GM23338 (cell line): Measurements from ENCODE around the gene ICOS. TPM values are rescaled to one million over a fixed set of nuclear protein-coding genes. Genes with fewer than 3 reads are reported as not detected.

Experiments used
- ATAC-seq: fragments of 200-7000 bp; cut with Tn5 transposase; 3 replicates; pipeline ENCODE4 v1.9.1; 2020
- DNase-seq: peaks from one replicate; pipeline ENCODE4 v3.0.0-alpha.2; 2015; ENCODE audit warnings: low spot score
- H2AFZ ChIP-seq: fragments of 200-600 bp; sonication (generic); 2 replicates; pipeline ENCODE4 v1.8.0; 2016; ENCODE audit warnings: antibody characterized with exemption, mild to moderate bottlenecking, moderate library complexity
- H3F3A ChIP-seq: fragments of 200-600 bp; sonication (generic); replicated peaks from 2 replicates; pipeline ENCODE4 v1.8.0; 2017; ENCODE audit warnings: antibody characterized with exemption, mixed run types, low read depth
- H3K27ac ChIP-seq: fragments of 200-600 bp; sonication (generic); 2 replicates; pipeline ENCODE4 v1.6.1; 2016; ENCODE audit warnings: low read depth
- H3K27me3 ChIP-seq: fragments of 200-600 bp; sonication (generic); 2 replicates; pipeline ENCODE4 v1.8.0; 2016; ENCODE audit warnings: mild to moderate bottlenecking, mixed run types, moderate library complexity; ENCODE audit not compliant: insufficient read depth
- H3K36me3 ChIP-seq: fragments of 200-600 bp; sonication (generic); 2 replicates; pipeline ENCODE4 v1.8.0; 2016; ENCODE audit warnings: mild to moderate bottlenecking; ENCODE audit not compliant: insufficient read depth
- H3K4me1 ChIP-seq: fragments of 200-600 bp; sonication (generic); 2 replicates; pipeline ENCODE4 v1.8.0; 2016; ENCODE audit warnings: mild to moderate bottlenecking, moderate library complexity; ENCODE audit not compliant: insufficient read depth
- H3K4me2 ChIP-seq: fragments of 200-600 bp; sonication (generic); 2 replicates; pipeline ENCODE4 v1.7.1; 2017; ENCODE audit warnings: mixed run types
- H3K4me3 ChIP-seq: fragments of 200-600 bp; sonication (generic); 2 replicates; pipeline ENCODE4 v1.6.1; 2016; ENCODE audit warnings: mixed run types
- H3K79me2 ChIP-seq: fragments of 200-600 bp; sonication (generic); replicated peaks from 2 replicates; pipeline ENCODE4 v1.8.0; 2017; ENCODE audit warnings: mild to moderate bottlenecking; ENCODE audit not compliant: insufficient read depth
- H3K9me2 ChIP-seq: fragments of 200-600 bp; sonication (generic); 2 replicates; pipeline ENCODE4 v1.8.0; 2017; ENCODE audit not compliant: insufficient read depth
- H4K20me1 ChIP-seq: fragments of 200-600 bp; sonication (generic); replicated peaks from 2 replicates; pipeline ENCODE4 v1.8.0; 2017; ENCODE audit warnings: mild to moderate bottlenecking; ENCODE audit not compliant: insufficient read depth
- H3K27ac Mint-ChIP-seq: 2 replicates; pipeline ENCODE4 v1.8.0; 2020; ENCODE audit warnings: inconsistent platforms, mild to moderate bottlenecking, moderate library complexity, mixed read lengths
- H3K27me3 Mint-ChIP-seq: 3 replicates; pipeline ENCODE4 v1.8.0; 2022; ENCODE audit warnings: low read depth, mild to moderate bottlenecking, moderate library complexity, mixed read lengths, inconsistent platforms; ENCODE audit not compliant: insufficient read depth, poor library complexity
- H3K36me3 Mint-ChIP-seq: 3 replicates; pipeline ENCODE4 v1.8.0; 2021; ENCODE audit warnings: low read depth, mild to moderate bottlenecking, inconsistent platforms, moderate library complexity, mixed read lengths
- H3K4me1 Mint-ChIP-seq: 3 replicates; pipeline ENCODE4 v1.8.0; 2020; ENCODE audit warnings: mild to moderate bottlenecking, inconsistent platforms, mixed read lengths
- H3K4me3 Mint-ChIP-seq: 3 replicates; pipeline ENCODE4 v1.8.0; 2021; ENCODE audit warnings: moderate library complexity, mild to moderate bottlenecking, inconsistent platforms, mixed read lengths
- H3K9me3 Mint-ChIP-seq: 3 replicates; pipeline ENCODE4 v1.8.0; 2020; ENCODE audit warnings: moderate library complexity, mild to moderate bottlenecking, inconsistent platforms, mixed read lengths
- EZH2phosphoT487 ChIP-seq: fragments of 200-600 bp; sonication (generic); IDR thresholded peaks from one replicate; pipeline ENCODE4 v1.8.1; 2018; ENCODE audit warnings: antibody characterized with exemption; ENCODE audit not compliant: unreplicated experiment
- JUNB ChIP-seq: IDR thresholded peaks from one replicate; pipeline ENCODE4 v1.6.1; 2016; ENCODE audit warnings: antibody characterized with exemption; ENCODE audit not compliant: unreplicated experiment
- NANOG ChIP-seq: IDR thresholded peaks from 2 replicates; pipeline ENCODE4 v1.6.1; 2016; ENCODE audit warnings: antibody characterized with exemption, borderline replicate concordance
- POLR2AphosphoS5 ChIP-seq: IDR thresholded peaks from 2 replicates; pipeline ENCODE4 v1.6.1; 2016; ENCODE audit warnings: antibody characterized with exemption, low read depth
- STAT1 ChIP-seq: IDR thresholded peaks from one replicate; pipeline ENCODE4 v1.6.1; 2016; ENCODE audit warnings: antibody characterized with exemption; ENCODE audit not compliant: unreplicated experiment
- ZNF114 ChIP-seq: fragments of 250-450 bp; sonication (Bioruptor Pico); IDR thresholded peaks from 2 replicates; pipeline ENCODE4 v1.5.0; 2020; ENCODE audit warnings: mild to moderate bottlenecking, moderate library complexity
- ZNF331 ChIP-seq: fragments of 250-450 bp; sonication (Bioruptor Pico); IDR thresholded peaks from 2 replicates; pipeline ENCODE4 v1.5.0; 2020; ENCODE audit warnings: low read depth, mild to moderate bottlenecking, moderate library complexity
- polyA plus RNA-seq: library from polyadenylated mRNA; unstranded; fragments of >200 nt; fragmentation: Nextera tagmentation; extraction: Ambion mirVana; gene quantifications from 2 replicates; pipeline ENCODE4 v1.2.1, GENCODE V29; 2016
- total RNA-seq: library from RNA; depleted of rRNA; stranded (reverse); fragments of >200 nt; shearing (Covaris generic); gene quantifications from 2 replicates; pipeline ENCODE4 v1.2.3, GENCODE V29; 2014
- TF ChIP-seq, protein P1 (sequence below): fragments of 250-450 bp; sonication (Bioruptor Pico); IDR thresholded peaks from 2 replicates; pipeline ENCODE4 v1.5.0; 2020; ENCODE audit warnings: mild to moderate bottlenecking, moderate library complexity
- TF ChIP-seq, protein P2 (sequence below): IDR thresholded peaks from 2 replicates; pipeline ENCODE4 v1.6.1; 2016; ENCODE audit warnings: antibody characterized with exemption

Gene ICOS
- total and polyA plus RNA-seq, 2 experiments from 2014 or later, result not detected

DNA sequence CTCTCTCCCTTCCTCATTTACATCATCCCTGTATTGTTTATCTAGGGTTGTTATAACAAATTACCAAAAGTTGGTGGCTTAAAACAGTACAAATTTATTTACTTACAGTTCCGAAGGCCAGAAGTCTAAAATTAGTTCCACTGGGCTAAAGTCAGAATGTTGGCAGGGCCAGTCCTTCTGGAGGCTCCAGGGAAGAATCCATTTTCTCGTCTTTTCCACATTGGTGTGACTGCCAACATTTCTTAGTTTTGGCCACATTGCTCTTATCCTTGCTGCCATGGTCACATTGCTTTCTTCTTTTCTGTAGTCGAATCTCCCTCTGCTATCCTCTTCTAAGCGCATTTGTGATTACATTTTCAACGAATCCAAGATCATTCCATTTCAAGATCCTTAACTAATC, 34.7 kb downstream of the ICOS start (continued):
- no peak for TF ChIP-seq EZH2phosphoT487
- no peak for TF ChIP-seq JUNB
- TF ChIP-seq, protein P1, sequence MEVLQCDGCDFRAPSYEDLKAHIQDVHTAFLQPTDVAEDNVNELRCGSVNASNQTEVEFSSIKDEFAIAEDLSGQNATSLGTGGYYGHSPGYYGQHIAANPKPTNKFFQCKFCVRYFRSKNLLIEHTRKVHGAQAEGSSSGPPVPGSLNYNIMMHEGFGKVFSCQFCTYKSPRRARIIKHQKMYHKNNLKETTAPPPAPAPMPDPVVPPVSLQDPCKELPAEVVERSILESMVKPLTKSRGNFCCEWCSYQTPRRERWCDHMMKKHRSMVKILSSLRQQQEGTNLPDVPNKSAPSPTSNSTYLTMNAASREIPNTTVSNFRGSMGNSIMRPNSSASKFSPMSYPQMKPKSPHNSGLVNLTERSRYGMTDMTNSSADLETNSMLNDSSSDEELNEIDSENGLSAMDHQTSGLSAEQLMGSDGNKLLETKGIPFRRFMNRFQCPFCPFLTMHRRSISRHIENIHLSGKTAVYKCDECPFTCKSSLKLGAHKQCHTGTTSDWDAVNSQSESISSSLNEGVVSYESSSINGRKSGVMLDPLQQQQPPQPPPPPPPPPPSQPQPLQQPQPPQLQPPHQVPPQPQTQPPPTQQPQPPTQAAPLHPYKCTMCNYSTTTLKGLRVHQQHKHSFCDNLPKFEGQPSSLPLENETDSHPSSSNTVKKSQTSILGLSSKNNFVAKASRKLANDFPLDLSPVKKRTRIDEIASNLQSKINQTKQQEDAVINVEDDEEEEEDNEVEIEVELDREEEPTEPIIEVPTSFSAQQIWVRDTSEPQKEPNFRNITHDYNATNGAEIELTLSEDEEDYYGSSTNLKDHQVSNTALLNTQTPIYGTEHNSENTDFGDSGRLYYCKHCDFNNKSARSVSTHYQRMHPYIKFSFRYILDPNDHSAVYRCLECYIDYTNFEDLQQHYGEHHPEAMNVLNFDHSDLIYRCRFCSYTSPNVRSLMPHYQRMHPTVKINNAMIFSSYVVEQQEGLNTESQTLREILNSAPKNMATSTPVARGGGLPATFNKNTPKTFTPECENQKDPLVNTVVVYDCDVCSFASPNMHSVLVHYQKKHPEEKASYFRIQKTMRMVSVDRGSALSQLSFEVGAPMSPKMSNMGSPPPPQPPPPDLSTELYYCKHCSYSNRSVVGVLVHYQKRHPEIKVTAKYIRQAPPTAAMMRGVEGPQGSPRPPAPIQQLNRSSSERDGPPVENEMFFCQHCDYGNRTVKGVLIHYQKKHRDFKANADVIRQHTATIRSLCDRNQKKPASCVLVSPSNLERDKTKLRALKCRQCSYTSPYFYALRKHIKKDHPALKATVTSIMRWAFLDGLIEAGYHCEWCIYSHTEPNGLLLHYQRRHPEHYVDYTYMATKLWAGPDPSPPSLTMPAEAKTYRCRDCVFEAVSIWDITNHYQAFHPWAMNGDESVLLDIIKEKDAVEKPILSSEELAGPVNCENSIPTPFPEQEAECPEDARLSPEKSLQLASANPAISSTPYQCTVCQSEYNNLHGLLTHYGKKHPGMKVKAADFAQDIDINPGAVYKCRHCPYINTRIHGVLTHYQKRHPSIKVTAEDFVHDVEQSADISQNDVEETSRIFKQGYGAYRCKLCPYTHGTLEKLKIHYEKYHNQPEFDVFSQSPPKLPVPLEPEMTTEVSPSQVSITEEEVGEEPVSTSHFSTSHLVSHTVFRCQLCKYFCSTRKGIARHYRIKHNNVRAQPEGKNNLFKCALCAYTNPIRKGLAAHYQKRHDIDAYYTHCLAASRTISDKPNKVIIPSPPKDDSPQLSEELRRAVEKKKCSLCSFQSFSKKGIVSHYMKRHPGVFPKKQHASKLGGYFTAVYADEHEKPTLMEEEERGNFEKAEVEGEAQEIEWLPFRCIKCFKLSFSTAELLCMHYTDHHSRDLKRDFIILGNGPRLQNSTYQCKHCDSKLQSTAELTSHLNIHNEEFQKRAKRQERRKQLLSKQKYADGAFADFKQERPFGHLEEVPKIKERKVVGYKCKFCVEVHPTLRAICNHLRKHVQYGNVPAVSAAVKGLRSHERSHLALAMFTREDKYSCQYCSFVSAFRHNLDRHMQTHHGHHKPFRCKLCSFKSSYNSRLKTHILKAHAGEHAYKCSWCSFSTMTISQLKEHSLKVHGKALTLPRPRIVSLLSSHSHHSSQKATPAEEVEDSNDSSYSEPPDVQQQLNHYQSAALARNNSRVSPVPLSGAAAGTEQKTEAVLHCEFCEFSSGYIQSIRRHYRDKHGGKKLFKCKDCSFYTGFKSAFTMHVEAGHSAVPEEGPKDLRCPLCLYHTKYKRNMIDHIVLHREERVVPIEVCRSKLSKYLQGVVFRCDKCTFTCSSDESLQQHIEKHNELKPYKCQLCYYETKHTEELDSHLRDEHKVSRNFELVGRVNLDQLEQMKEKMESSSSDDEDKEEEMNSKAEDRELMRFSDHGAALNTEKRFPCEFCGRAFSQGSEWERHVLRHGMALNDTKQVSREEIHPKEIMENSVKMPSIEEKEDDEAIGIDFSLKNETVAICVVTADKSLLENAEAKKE (CRISPR knock-in tag), result no peak
- TF ChIP-seq ZNF331 (CRISPR knock-in tag), result no peak
- TF ChIP-seq, protein P2, sequence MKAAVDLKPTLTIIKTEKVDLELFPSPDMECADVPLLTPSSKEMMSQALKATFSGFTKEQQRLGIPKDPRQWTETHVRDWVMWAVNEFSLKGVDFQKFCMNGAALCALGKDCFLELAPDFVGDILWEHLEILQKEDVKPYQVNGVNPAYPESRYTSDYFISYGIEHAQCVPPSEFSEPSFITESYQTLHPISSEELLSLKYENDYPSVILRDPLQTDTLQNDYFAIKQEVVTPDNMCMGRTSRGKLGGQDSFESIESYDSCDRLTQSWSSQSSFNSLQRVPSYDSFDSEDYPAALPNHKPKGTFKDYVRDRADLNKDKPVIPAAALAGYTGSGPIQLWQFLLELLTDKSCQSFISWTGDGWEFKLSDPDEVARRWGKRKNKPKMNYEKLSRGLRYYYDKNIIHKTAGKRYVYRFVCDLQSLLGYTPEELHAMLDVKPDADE, result no peak

DNA sequence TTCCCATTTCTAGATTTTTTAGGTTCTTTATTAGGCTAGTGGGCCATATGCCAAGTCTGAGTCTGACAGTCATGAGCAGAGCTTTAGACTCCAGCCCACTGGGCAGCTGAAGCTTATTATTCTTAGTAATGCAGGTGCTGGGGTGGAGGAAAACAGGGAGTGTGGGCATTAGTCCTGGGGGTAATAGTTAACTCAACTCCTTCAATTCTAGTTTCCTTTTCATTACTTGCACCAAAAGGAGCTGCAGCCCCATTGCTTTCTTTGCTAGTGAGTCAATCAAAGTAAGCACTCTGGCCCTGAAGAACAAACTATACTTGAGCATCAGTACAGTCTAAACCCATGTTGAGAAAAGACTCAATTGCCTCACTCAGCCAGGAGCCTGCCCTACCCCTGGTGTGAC, 35.5 kb downstream of the ICOS start:
- Mint-ChIP-seq H3K36me3 (no peaks in the 10 kb centered on the region), H3K9me3 (no peaks in the 10 kb centered on the region; the same call in 2 of the 3 replicates), H3K27ac (no peak overlapping the region), H3K4me1 (peaks cover 10% of the 10 kb centered on the region), H3K27me3 (no peaks in the 10 kb centered on the region), H3K4me3 (no peak overlapping the region)
- H2AFZ ChIP-seq, result no peak overlapping the region
- no peak for DNase-seq
- no peak overlapping the region for H3K27ac ChIP-seq
- no peaks in the 10 kb centered on the region for H4K20me1 ChIP-seq
- ATAC-seq, result no peak
- H3K4me1 ChIP-seq, result 0 out of 2 replicates have a peak, but pooled peaks cover 4% of the 10 kb centered on the region
- H3K4me2 ChIP-seq, result no peak overlapping the region
- peaks cover 26% of the 10 kb centered on the region for H3K9me2 ChIP-seq
- no peak overlapping the region for H3K4me3 ChIP-seq
- no peaks in the 10 kb centered on the region for H3K36me3 ChIP-seq
- no peaks in the 10 kb centered on the region for H3K27me3 ChIP-seq
- H3F3A ChIP-seq, result no peaks in the 10 kb centered on the region
- no peaks in the 10 kb centered on the region for H3K79me2 ChIP-seq
- TF ChIP-seq STAT1 (no peak), ZNF331 (CRISPR knock-in tag) (no peak), POLR2AphosphoS5 (no peak), JUNB (no peak), ZNF114 (CRISPR knock-in tag) (no peak), NANOG (no peak)
- TF ChIP-seq, protein P1 (CRISPR knock-in tag), result no peak
